Embryonic facial prominence (tissue), 1 donor: ENCODE results near the gene STAB2.

ENCODE experiments used
- DNase-seq: peaks from one replicate; pipeline ENCODE4 v3.0.0-alpha.2; 2016; ENCODE audit errors: extremely low spot score

The STAB2 gene

DNA sequence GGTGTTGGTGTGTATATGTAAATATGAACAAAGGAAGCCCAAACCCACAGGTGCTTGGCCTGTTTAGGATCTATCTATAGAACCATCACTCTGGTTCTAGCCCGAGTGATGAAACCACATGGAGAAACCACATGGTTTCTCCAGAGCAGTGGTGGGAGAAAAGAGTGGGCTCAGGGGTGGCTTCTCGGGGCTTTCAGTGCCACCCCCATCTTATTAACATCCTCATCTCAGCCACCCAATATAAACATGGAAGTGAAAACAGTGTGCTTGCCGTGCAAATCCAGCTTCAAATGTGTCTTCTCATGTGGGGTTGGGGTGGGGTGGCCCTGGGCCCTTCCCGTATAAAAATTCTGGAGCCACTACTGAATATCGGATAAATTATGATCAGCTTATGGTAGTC is 109.0 kb downstream of the STAB2 start:
- no peak for DNase-seq

DNA sequence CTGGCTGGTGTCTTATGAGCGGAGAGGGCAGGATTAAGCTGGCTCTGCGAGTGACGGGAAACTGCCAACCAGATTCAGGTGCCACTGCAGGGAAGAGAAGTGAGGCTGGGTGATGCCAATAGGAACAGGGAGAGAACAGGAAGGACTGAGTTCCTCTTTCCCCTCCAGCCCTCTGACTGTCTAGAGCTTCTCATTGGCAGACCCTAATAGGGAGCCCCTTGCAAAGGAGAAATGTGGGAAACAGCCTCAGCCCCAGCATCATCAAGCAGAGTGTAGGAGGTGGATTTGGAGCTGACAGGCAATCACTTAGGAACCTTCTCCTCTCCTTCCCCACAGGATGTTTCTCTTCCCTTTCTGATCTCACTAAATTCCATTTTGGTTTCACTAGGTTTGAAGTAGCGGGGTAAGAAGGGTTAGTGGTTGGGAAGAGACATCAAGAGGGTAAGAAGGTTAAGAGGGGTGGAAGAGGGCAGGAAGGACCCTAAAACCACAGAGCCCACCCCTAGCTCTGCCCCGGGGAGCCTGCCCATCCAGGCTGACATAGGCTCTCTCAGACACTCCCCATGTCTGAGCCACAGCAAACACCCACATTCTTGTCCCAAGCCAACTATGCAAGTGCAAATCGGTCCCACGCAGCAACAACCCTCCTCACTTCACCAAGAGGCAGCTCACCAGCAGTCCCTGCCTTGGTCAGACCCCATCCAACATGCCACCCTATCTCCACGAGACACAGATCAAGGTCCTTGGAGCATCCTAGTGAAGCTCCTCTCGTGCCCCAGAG is 111.1 kb downstream of the STAB2 start:
- DNase-seq, result no peak

DNA sequence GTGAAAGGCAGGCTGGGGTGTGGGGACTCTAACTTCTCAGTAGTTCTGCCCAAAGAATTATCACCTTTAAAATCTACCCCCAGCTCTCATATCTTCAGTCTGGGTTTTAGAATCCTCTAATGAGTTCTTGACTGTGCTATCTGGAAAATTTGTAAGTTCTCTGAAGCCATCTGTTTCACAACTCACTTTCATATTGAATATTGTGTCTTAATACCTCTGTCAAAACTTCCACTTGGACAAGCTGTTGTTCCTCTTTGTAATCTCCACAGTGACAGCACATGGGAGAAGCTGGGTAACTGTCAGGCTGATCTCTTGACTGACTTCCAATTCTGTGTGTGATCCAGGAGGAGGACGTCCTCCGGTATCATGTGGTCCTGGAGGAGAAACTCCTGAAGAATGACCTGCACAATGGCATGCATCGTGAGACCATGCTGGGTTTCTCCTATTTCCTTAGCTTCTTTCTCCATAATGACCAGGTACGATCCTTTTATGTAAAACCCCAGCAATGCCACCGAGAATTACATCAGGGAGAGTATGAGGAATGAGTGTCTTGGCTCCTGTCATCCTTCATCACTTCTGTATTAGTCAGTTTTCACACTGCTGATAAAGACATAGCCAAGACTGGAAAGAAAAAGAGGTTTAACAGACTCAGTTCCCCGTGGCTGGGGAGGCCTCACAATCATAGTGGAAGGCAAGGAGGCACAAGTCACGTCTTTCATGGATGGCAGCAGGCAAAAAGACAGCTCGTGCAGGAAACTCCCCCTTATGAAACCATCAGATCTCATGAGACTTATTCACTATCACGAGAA is 111.9 kb downstream of the STAB2 start:
- no peak for DNase-seq

DNA sequence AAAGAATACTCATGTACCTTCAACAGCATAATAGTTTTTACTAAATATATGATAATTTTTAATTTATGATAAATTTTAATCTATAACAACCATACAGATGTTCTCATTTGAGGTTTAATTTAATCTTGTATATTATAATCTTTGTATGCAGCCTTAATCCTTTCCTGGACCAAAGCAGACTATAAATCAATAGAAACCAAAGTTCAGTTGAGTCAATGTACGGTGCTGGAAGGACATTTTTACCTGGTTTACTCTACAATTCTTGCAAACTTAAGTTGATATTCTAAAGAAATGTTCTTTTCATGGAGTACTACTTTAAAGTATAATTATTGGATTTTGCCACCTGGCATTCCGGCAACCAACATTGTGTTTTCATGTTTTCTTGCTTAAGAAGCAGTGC is 118.0 kb downstream of the STAB2 start:
- no peak for DNase-seq

DNA sequence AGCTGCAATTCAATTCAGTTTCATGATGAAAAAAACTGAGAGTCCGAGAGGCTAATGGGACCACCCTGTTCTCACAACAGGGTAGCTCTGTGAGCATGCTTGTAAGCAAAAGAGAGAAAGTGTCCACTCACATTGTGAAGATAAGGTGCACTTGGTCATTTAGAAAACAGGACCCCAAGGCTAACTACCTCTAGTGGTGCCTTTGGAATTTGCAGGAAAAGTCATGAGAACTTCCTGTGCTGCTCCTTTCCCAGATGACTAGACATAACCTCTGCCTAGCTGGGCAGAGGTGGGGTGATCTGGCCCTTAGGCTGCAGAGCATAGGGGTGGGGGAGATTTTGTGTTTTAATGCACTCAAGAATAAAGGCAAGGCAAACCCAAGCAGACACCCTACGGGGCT is 118.9 kb downstream of the STAB2 start:
- DNase-seq, result no peak

DNA sequence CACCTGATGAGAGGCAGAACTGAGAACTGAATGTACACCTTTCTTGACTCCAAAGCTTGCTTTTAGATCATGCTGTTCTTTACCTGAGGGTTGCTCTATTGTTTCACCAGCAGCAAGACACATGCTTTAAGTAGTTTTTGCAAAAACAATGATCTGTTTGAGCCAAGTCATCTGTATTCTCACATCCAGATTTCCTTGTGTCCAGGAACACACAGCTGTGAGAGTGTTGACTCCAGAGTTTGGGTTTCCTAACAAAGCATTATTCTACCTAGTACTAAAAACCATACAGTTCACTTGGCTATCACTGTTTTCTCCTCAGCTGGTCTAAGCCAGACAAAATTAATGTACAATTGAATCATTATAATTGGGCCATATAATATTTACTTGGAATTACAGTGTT is 120.4 kb downstream of the STAB2 start:
- DNase-seq, result no peak

DNA sequence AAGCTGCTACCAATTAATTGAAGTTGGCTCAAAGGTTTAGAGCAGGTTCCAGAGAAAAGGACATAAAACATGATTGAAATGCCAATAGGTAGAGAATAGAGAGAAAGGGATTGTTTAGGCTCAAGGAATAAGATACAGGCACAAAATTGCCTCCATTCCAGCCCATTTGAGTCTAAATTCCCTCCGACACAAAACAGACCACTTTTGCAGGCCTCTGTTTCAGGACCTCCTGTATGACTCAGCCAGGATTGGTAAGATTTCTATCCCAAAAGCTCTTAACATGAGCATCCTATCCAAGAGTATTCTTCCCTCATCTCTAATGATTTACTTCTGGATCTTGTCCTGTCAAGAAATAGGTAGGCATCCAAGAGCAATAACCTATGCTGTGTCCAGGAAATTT is 123.5 kb downstream of the STAB2 start:
- no peak for DNase-seq

DNA sequence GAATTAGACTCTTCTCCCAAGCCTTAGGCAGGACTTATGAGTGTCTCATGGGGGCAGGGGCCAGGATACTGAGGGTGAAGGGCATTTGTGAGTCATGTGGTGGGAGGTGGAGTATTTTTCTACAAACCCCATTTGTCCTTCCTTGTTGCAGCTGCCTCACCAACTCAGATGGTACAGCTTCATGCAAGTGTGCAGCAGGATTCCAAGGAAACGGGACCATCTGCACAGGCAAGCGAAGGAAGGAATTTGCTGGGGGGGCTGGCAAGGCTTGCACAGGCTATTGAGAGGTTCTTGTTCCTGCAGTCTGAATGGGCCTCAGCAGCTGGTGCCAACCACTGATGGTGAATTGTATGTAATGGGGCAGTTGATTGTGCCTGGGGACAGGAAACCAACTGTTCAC is 125.1 kb downstream of the STAB2 start:
- DNase-seq, result no peak

DNA sequence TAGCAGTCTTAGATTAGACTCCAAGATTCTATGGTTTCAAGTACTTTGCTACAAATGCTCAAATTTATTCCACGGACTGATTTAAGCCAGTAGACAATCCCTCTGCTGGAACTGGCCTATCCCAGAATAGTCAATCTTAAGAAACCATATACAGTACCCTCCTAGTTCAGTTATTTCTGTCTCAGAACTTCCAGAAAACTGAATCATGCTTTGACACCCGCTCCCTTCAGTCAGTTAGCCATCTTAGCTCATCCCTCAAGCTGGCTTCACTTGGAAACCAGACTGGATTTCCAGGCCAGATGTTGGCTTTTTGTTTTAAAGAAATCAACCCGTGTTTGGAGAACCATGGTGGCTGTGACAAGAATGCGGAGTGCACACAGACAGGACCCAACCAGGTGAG is 128.4 kb downstream of the STAB2 start:
- DNase-seq, result no peak

DNA sequence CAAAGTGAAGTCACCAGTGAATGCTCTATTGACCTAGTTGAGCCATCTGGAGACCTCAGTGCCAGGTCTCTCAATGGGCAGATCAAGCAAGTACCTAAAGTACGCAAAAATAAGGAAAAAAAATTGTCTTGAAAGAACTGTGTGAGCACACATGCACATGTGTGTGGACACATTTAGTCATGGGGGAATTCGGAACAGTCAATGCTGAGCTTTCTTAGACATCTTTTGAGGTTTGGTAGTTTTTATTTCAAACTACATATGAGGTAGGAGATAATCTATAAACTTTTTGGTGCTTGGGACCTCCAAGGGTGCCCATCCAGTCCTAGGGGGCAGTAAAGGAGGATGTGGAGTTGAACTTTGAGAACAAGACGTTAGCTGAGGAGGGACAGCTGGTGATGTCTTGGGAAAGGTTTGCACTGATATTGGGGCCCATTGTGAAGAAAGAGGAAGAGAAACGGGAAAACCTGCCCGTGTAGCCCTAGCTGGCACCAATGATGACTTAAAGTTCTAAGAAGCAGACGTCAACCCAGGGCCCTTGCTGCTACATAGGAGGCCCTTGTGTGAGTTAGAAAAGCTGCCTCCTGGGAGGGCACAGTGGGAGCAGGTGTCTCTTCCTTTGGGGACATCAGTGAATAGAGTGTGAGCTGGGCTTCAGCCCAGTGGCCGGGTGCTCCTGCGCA is 129.6 kb downstream of the STAB2 start:
- DNase-seq, result no peak

DNA sequence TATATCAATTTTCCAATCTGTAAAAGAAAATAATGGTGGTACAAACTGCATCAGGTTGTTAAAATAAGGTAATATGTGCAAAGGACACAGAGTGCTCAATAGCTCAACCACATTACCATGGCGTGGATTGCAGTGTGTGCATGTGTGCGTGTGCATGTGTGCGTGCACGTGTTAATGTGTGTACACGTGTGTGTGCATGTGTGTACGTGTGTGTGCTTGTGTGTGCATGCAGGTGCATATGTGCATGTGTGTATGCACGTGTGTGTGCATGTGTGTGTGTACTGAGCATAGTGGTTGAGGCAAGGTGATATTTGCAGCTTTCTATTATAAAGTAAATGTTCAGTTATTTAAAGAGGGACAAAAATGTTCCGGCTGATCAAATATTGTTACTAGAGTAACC is 138.3 kb downstream of the STAB2 start:
- DNase-seq, result no peak

DNA sequence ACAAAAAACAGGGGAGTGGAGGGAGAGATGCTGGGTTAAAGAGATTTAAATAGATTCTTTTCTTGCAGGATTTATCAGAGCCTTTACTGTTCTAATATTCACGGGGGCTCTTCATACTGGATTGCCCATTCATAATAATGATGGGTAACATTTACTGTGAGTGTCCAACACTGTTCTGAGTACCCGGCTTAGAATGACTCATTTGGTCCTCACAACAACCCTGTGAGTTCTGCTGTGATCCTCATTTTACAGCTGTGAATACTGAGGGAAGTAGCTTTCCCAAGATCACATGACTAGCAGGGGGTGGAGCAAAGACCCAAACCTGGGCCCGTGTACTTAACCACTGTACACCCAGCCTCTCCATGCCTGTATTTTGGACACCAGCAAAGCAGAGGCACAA is 140.6 kb downstream of the STAB2 start:
- DNase-seq, result no peak

DNA sequence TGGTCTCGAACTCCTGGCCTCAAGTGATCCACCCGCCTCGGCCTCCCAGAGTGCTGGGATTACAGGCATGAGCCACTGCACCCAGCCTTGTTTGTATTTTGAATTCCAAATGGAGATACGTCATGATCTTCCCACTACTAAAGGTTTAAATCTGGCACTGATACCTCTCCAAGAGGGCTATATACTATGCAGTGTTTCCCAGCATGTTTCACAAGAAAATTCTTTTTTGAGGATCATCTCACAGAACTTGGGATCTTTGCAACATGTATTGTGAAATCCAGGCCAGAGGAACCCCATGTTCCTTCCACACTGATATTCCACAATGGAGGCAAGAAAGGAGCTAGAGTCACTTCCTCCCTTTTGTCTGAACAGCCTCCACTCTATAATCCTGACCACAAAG is 141.2 kb downstream of the STAB2 start:
- no peak for DNase-seq

DNA sequence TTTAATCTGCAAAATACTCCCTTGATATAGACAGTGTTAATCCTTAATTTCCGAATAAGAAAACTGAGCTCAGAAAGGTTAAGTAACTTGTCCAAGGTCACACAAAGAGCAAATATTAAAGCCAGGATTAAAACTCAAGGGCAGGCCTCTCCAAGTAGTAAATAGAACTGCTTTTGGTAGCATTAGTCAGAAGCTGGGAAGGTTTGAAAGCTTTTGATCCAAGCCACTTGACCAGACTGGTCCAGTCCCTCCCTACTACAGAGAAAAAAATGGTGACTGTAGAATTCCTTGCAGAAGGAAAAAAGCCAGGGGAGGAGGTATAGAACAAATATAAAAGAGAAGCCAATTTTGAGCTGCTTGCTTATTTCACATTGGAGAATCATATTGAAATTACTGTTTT is 142.4 kb downstream of the STAB2 start:
- no peak for DNase-seq

DNA sequence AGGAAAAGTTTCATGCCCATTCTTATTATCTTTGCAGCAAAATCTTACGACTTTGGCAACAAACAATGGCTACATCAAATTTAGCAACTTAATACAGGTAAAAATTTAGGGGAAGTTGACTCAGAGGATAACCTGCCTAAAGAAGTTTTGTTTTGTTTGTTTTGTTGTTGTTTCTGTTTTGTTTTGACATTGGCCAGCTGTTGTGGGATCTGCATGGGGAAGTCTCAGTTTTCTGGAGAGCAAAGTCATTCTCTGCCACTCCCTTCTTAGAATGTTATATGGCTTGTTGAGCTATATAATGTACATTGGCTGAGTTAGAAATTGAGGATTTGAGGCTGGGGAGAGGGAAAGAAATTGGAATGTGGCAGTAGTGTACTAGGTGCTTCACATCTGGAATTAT is 144.5 kb downstream of the STAB2 start:
- DNase-seq, result no peak

DNA sequence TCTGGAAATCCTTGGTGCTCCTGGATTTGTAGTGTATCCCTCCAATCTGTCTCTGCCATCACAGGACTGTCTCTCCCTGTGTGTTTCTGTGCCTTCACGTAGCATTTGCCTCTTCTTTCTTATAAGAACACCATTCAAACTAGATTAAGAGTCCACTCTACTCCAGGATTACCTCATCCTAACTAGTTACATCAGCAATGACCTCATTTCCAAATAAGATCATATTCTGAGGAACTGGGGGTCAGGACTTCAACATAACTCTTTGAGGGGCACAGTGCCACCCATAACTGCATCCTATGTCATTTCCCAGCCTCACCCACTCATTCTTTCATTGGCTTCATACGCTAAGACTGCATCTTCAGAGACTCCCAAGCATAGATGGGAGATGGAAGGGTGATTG is 147.8 kb downstream of the STAB2 start:
- DNase-seq, result no peak

DNA sequence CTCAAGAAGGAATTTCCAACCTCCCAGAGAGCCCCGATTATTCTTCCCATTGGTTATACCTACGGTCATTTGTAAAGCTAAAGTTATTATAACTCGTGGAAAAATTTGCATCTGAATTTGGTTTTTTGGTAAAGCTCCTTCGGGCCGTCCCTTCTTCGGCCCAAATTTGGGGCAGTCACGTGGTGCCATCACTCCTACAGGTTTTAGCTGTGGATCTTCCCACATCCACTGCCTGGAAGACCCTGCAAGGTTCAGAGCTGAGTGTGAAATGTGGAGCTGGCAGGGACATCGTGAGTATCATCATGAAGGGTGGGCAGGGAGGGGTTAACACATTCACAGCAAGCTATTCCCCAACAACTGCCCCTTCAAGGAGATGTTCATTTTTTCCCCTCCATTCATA is 148.2 kb downstream of the STAB2 start:
- DNase-seq, result no peak

DNA sequence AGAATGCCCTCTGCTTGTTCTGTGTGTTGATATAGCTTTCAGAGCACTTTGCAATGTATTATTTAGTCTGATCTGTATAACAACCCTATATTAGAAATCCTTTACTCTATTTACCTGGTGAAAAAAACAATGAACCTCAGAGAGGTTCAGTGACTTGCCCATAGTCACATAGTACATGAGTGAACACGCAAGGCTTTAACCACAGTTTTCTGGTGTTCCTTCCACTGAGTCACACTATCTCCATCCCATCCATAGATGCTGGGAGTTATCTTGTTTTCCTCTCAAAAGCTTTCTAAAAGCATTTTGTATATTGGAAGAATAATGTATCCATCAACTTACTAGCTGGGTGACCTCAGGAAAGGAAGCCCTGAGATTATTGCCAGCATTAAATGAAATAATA is 149.5 kb downstream of the STAB2 start:
- DNase-seq, result no peak

DNA sequence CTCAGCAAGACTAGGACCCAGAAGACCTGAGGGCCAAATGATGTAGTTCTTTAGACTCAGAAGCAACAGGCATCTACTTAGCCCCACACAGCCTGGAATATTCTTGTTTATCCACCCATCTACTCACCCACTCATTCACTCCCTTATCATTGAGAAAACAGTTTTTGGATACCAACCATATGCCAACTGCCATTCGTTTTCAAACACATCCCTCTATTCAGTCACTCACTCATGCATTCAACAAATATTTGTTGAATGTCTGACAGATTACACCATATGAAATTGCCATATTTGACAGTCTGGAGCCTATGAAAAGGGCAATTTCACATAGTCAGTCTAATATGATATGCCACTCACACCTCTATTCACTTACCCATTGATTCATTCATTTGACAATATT is 150.8 kb downstream of the STAB2 start:
- DNase-seq, result no peak

DNA sequence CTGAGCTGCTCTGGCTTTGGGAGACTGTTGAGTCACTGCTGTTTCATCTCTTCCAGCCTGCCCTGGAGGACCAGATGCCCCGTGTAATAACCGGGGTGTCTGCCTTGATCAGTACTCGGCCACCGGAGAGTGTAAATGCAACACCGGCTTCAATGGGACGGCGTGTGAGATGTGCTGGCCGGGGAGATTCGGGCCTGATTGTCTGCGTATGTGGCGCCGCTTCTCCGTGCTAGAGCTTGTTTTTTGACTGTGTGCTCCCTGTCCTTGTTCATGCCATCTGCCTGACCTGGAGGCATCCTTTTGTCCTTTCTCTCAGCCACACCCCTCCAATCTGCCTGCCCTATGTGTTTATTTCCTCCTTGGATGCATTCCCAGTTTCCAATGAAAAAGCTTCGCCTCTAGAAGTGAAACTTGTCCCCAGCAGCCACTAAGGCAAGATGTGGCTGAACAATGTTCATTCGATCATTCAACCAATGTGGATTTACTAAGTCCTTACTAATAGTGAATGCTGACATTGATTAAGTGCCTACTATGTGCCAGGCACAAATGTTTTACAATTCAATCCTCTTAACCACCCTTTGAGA is 155.4 kb downstream of the STAB2 start:
- no peak for DNase-seq

DNA sequence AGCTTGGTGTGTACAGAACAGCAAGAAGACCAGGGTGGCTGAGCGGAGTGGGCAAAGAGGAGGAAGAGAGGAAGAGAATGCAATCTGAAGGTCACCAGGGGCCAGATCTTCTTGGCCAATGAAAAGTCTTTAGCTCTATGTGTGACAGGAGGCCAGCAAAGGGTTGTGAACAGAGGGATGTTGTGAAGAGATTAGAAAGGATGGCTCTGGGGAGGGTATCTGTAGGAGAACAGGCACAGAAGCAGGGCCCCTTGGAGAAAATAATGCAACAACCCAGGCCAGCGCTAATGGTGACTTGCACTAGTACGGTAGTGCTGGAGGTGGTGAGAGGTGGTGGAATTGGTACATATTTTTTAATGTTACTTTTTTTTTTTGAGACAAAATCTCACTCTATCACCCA is 156.7 kb downstream of the STAB2 start:
- DNase-seq, result no peak

DNA sequence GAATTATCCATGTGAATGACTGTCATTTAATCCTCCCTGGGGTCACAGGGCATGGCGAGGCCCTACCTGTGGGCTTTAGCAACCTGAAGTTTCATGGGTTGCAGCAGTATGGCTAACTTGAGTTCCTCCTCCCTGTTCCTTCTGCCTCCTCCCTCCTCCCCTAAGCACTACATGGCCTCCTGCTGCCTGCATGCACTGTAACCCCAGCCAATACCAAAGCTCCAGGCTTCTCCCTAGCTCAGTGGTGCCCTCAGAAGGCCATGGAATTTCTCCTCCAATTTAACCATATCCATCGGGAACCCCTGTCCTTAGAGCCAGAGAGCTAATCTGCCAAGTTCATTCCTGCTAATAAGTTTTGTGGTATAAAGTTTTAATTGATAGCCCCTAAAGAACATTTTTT is 158.9 kb downstream of the STAB2 start:
- no peak for DNase-seq

DNA sequence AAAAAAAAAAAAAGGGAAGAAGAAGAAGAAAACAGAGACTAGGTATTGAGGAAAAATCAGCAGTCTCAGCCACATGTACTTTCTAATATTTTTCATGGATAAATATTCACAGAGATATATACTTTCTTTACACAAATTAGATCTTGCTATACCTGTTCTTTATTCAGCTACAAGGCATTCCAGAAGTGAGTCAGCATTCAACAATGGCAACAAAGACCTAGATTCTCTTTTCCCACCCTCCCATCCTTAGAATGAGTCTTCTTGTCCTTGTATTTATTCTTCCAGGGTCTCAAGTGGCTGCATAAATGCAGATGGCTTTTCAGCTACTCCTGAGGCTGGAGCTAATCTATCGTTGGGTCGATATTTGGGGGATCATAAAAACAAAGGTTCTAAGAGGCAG is 160.9 kb downstream of the STAB2 start:
- no peak for DNase-seq
